Osteocyte (in vitro differentiated cells): ENCODE results near the gene BTBD18. TPM values are rescaled to one million over a fixed set of nuclear protein-coding genes. Genes with fewer than 3 reads are reported as not detected.

Experiments used
- DNase-seq: peaks from one replicate; pipeline ENCODE4 v3.0.0; 2021; ENCODE audit warnings: mixed read lengths; ENCODE audit not compliant: unreplicated experiment; ENCODE audit errors: extremely low spot score
- H3K27ac Mint-ChIP-seq: one replicate; pipeline ENCODE4 v1.8.0; 2021; ENCODE audit warnings: mild to moderate bottlenecking, mixed read lengths; ENCODE audit not compliant: unreplicated experiment
- H3K27me3 Mint-ChIP-seq: one replicate; pipeline ENCODE4 v1.8.0; 2021; ENCODE audit warnings: mixed read lengths; ENCODE audit not compliant: unreplicated experiment
- H3K36me3 Mint-ChIP-seq: one replicate; pipeline ENCODE4 v1.8.0; 2021; ENCODE audit warnings: mixed read lengths; ENCODE audit not compliant: unreplicated experiment
- H3K4me1 Mint-ChIP-seq: one replicate; pipeline ENCODE4 v1.8.0; 2021; ENCODE audit warnings: mixed read lengths; ENCODE audit not compliant: unreplicated experiment
- H3K4me3 Mint-ChIP-seq: one replicate; pipeline ENCODE4 v1.8.0; 2021; ENCODE audit warnings: mild to moderate bottlenecking, moderate library complexity, mixed read lengths; ENCODE audit not compliant: unreplicated experiment
- H3K9me3 Mint-ChIP-seq: one replicate; pipeline ENCODE4 v1.8.0; 2021; ENCODE audit warnings: mixed read lengths; ENCODE audit not compliant: unreplicated experiment
- total RNA-seq: library from RNA; stranded (reverse); gene quantifications from 2 replicates; pipeline ENCODE4 v1.2.1, GENCODE V29; 2021
- TF ChIP-seq, protein P1 (sequence below): fragments of 200-600 bp; sonication (generic); IDR thresholded peaks from 2 replicates; pipeline ENCODE4 v1.5.0; 2021; ENCODE audit warnings: antibody characterized with exemption, mild to moderate bottlenecking, moderate library complexity

Gene BTBD18
- total RNA-seq, 1 donor from 2014 or later: not detected

DNA sequence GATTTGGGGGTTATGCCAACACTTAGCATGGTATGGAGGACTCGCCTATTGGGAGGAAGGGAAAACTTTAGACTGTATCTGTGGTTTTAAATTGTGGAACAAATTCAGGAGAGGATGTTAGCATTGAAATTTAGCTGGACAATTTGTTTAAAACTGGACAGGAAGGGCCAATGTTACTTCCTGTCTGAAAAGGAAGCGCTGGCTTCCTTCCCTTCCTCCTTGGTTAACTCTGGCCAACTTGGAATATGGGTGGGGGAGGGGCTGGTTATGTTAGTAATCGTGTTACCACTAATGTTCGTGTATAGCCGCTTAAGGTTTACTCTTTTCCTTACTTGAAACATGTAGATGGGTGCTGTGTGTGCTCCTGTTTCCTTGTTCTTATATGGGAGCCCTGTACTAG lies 23.9 kb upstream of the BTBD18 start:
- DNase-seq: no peak
- peak overlapping the region; percentile 95 for H3K27ac Mint-ChIP-seq
- no peaks in the 10 kb centered on the region for H3K27me3 Mint-ChIP-seq
- peak overlapping the region; percentile 35 for H3K4me3 Mint-ChIP-seq
- no peaks in the 10 kb centered on the region for H3K9me3 Mint-ChIP-seq
- H3K36me3 Mint-ChIP-seq: peaks cover 5% of the 10 kb centered on the region
- H3K4me1 Mint-ChIP-seq: peaks cover 87% of the 10 kb centered on the region
- TF ChIP-seq, protein P1, sequence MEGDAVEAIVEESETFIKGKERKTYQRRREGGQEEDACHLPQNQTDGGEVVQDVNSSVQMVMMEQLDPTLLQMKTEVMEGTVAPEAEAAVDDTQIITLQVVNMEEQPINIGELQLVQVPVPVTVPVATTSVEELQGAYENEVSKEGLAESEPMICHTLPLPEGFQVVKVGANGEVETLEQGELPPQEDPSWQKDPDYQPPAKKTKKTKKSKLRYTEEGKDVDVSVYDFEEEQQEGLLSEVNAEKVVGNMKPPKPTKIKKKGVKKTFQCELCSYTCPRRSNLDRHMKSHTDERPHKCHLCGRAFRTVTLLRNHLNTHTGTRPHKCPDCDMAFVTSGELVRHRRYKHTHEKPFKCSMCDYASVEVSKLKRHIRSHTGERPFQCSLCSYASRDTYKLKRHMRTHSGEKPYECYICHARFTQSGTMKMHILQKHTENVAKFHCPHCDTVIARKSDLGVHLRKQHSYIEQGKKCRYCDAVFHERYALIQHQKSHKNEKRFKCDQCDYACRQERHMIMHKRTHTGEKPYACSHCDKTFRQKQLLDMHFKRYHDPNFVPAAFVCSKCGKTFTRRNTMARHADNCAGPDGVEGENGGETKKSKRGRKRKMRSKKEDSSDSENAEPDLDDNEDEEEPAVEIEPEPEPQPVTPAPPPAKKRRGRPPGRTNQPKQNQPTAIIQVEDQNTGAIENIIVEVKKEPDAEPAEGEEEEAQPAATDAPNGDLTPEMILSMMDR: no peak

DNA sequence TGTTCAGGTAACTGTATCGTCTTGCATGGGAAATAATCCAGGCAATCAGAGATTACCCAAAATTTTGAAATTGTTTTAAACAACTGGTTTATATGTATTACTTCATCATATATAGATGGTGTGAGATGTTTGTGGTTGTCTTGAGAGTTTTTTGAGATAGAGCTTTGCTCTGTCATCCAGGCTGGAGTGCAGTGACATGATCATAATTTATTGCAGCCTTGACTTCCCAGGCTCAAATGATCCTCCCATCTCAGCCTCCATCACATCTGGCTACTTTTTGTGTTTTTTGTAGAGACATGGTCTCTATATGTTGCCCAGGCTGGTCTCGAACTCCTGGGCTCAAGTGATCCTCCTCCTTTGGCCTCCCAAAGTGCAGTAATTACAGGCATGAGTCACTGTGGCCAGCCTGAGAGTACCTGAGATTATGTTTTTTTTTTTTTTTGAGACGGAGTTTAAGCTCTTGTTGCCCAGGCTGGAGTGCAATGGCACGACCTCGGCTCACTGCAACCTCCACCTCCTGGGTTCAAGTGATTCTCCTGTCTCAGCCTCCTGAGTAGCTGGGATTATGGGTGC lies 21.5 kb upstream of the BTBD18 start:
- no peaks in the 10 kb centered on the region for H3K9me3 Mint-ChIP-seq
- no peaks in the 10 kb centered on the region for H3K27me3 Mint-ChIP-seq
- TF ChIP-seq, protein P1: no peak
- peaks cover 11% of the 10 kb centered on the region for H3K36me3 Mint-ChIP-seq
- peak overlapping the region; percentile 51 for H3K27ac Mint-ChIP-seq
- H3K4me1 Mint-ChIP-seq: peaks cover 70% of the 10 kb centered on the region
- no peak overlapping the region for H3K4me3 Mint-ChIP-seq
- DNase-seq: no peak

DNA sequence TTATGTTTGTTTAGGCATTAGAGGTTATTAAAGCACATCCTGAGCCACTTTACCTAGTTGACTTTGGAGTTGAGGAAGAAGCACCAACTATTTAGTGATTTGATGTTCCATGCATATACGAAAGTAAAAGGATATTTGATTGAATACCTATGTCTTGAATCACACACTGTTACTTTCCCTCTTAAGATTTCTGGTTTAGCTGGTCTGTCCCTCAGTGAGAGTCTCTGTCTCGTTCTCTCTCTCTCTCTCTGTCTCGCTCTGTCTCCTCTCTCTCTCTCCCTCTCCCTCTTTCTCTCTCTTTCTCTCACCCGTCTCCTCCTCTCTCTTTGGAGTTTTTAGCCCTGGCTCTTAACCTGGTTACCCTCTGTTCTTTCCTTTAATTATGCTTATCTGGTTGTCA lies 20.9 kb upstream of the BTBD18 start:
- Mint-ChIP-seq H3K9me3 (no peaks in the 10 kb centered on the region), H3K4me3 (no peak overlapping the region), H3K4me1 (peaks cover 66% of the 10 kb centered on the region), H3K36me3 (peaks cover 11% of the 10 kb centered on the region), H3K27me3 (no peaks in the 10 kb centered on the region), H3K27ac (peak overlapping the region; percentile 51)
- no peak for DNase-seq
- TF ChIP-seq, protein P1: no peak

DNA sequence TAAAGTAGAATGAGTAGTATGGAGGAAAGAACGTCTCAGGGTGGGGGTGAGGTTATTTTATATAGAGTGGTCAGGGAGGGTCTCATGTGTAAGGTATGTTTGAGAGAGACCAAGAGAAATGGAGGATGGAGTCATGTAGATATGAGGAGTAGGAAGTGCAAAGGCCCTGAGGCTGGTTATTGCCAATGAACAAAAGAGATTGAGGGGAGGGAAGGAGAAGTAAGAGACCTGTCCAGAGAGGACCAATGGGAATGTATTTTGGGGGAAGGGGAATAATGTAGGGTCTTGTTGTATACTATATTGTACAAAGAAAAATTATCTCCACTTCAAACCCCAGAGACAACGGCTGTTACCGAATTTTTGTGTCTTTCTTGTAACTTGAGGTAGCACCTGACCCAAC lies 19.7 kb upstream of the BTBD18 start:
- no peaks in the 10 kb centered on the region for H3K9me3 Mint-ChIP-seq
- H3K36me3 Mint-ChIP-seq: peaks cover 20% of the 10 kb centered on the region
- no peak overlapping the region for H3K27ac Mint-ChIP-seq
- TF ChIP-seq, protein P1: no peak
- H3K27me3 Mint-ChIP-seq: no peaks in the 10 kb centered on the region
- DNase-seq: no peak
- H3K4me1 Mint-ChIP-seq: peaks cover 61% of the 10 kb centered on the region
- H3K4me3 Mint-ChIP-seq: no peak overlapping the region

DNA sequence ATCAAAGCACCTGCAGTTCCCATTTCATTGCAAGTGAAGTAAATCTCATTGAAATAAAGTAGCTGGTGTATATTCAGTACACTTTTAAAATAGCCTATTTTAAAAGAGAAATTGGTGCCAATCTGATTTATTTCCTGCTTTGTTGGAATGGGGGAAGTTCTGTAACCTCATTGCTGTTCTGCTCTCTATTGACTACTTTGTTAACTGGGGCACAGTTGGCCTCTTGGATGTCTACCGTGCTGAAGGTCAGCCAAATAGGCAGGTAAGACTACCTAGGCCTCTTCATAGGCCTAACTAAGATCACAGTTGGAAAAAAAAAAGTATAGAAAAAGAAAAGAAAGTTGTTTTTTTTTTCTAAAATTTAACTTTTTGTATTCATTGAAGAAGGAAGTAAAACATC lies 19.2 kb upstream of the BTBD18 start:
- no peak overlapping the region for H3K4me3 Mint-ChIP-seq
- H3K36me3 Mint-ChIP-seq: peaks cover 20% of the 10 kb centered on the region
- peaks cover 60% of the 10 kb centered on the region for H3K4me1 Mint-ChIP-seq
- DNase-seq: no peak
- no peaks in the 10 kb centered on the region for H3K27me3 Mint-ChIP-seq
- no peaks in the 10 kb centered on the region for H3K9me3 Mint-ChIP-seq
- TF ChIP-seq, protein P1: no peak
- no peak overlapping the region for H3K27ac Mint-ChIP-seq
